CD4-positive, CD25-positive, alpha-beta regulatory T cell (primary cell): ENCODE measurements around the gene NRP1. TPM values are rescaled to one million over a fixed set of nuclear protein-coding genes. Genes with fewer than 3 reads are reported as not detected.
"Not testable (repeated sequence)": the region's sequence is repeated elsewhere in the genome, so short reads cannot be mapped to it uniquely, and the experiment has no call there.

Source experiments
- ATAC-seq, 2 donors: fragments of 150-1000 bp; cut with Tn5 transposase; one replicate each; pipeline ENCODE4 v1.10.0; 2021; ENCODE audit warnings: low read depth in 2 of 2, moderate number of reproducible peaks in 2 of 2, moderate library complexity in 1 of 2
- DNase-seq, 3 donors: peaks; one replicate each; pipeline versions ENCODE4 v3.0.0 to v3.0.0-alpha.2; 2012 to 2022; ENCODE audit warnings: mixed read lengths in 1 of 3
- H3K27ac ChIP-seq: one replicate; pipeline ENCODE4 v1.7.0; 2013; ENCODE audit warnings: mild to moderate bottlenecking, low read length; ENCODE audit not compliant: insufficient read depth, poor library complexity, severe bottlenecking
- H3K27me3 ChIP-seq: one replicate; pipeline ENCODE4 v1.7.0; 2013; ENCODE audit warnings: low read length; ENCODE audit not compliant: control insufficient read depth, insufficient read depth
- H3K36me3 ChIP-seq: one replicate; pipeline ENCODE4 v1.7.0; 2013; ENCODE audit warnings: mild to moderate bottlenecking, low read length, moderate library complexity; ENCODE audit not compliant: control insufficient read depth, insufficient read depth
- H3K4me1 ChIP-seq: 2 replicates; pipeline ENCODE4 v1.7.0; 2013; ENCODE audit warnings: mild to moderate bottlenecking, low read length; ENCODE audit not compliant: insufficient read depth, control insufficient read depth, poor library complexity, severe bottlenecking
- H3K4me3 ChIP-seq: one replicate; pipeline ENCODE4 v1.7.0; 2013; ENCODE audit warnings: low read depth, mild to moderate bottlenecking, low read length, moderate library complexity
- H3K9me3 ChIP-seq, 2 experiments: 1 replicate in 1 of 2; 2 replicates in 1 of 2; pipeline ENCODE4 v1.7.0; 2013; ENCODE audit warnings: low read length in 2 of 2, mild to moderate bottlenecking in 1 of 2, moderate library complexity in 1 of 2; ENCODE audit not compliant: control insufficient read depth in 2 of 2
- H3K27ac Mint-ChIP-seq, 3 donors: one replicate each; pipeline ENCODE4 v1.8.0; 2020 to 2022; ENCODE audit warnings: mild to moderate bottlenecking in 3 of 3, mixed read lengths in 3 of 3, moderate library complexity in 2 of 3
- H3K27me3 Mint-ChIP-seq: one replicate; pipeline ENCODE4 v1.8.0; 2022; ENCODE audit warnings: mild to moderate bottlenecking, mixed read lengths
- H3K36me3 Mint-ChIP-seq: one replicate; pipeline ENCODE4 v1.8.0; 2020; ENCODE audit warnings: mixed read lengths
- H3K4me1 Mint-ChIP-seq, 4 donors: one replicate each; pipeline ENCODE4 v1.8.0; 2020 to 2022; ENCODE audit warnings: mixed read lengths in 4 of 4, mild to moderate bottlenecking in 1 of 4
- H3K4me3 Mint-ChIP-seq, 4 donors: one replicate each; pipeline ENCODE4 v1.8.0; 2020 to 2022; ENCODE audit warnings: mild to moderate bottlenecking in 4 of 4, mixed read lengths in 4 of 4, moderate library complexity in 3 of 4
- H3K9me3 Mint-ChIP-seq, 7 donors: one replicate each; pipeline ENCODE4 v1.8.0; 2020 to 2022; ENCODE audit warnings: mixed read lengths in 7 of 7, mild to moderate bottlenecking in 3 of 7, moderate library complexity in 2 of 7
- polyA plus RNA-seq, 4 donors: library from polyadenylated mRNA; unstranded; fragments of 300-500 nt; fragmentation: Illumina TruSeq; gene quantifications; one replicate each; pipeline ENCODE4 v1.2.3, GENCODE V29; 2021
- total RNA-seq: library from RNA; stranded (reverse); gene quantifications from one replicate; pipeline ENCODE4 v1.2.3, GENCODE V29; 2022

The NRP1 gene
- total and polyA plus RNA-seq, 5 donors from 2014 or later = 0.05 TPM; not detected in 4

DNA sequence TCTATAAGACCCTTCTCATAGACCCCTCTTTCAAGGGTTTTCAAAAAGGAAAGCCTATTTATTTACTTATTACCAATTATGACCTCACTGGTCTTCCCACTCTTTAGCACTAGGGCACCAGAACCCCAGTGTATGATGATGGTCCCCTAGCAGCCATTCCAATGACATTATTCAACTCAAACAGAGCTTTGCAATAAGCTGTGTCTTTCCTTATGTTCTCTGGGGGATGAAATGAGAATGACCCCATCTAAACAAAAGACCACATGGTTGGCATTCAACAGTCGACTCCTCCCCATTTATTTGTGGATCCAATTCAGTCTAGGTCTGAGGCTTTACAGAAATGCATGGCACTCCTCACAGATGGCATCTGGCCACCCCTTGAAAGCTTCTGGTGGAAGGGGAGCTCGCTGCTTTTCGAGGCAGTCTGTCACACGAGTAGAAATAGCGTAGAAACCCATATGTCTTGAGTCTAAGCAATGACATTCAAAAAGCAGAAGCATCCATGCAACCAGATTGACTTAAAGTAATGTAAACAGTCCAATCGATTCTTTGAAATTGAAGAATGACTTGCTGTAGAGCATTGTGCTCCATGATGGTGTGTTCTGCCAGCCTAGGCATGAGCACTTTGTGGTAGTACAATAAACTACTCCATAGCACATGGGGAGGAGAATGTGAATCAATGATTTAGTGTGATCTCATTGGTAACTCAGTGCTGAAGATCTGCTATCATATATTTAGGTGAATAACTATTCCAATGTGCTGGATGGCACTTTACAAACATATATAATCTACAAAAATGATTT lies 29.8 kb downstream of the NRP1 start:
- H3K4me1 Mint-ChIP-seq = peaks cover 0 to 4% (median under 1%) of the 10 kb centered on the region in 4 donors
- Histone ChIP-seq H3K4me1 (no peaks in the 10 kb centered on the region), H3K4me3 (no peak overlapping the region), H3K36me3 (no peaks in the 10 kb centered on the region), H3K9me3 (no peaks in the 10 kb centered on the region), H3K27me3 (peaks cover 9% of the 10 kb centered on the region), H3K27ac (no peak overlapping the region)
- H3K36me3 Mint-ChIP-seq = no peaks in the 10 kb centered on the region
- peaks cover 0 to 3% (median 2%) of the 10 kb centered on the region in 7 donors for H3K9me3 Mint-ChIP-seq
- ATAC-seq = no peak
- no peak for DNase-seq
- H3K4me3 Mint-ChIP-seq = no peak overlapping the region
- no peak overlapping the region for H3K27ac Mint-ChIP-seq
- peaks cover 37% of the 10 kb centered on the region for H3K27me3 Mint-ChIP-seq

GRCh38 chr10:33303988-33304387 lies 30.5 kb downstream of the NRP1 start:
- H3K4me1 Mint-ChIP-seq = peaks cover 0 to 4% (median under 1%) of the 10 kb centered on the region in 4 donors
- DNase-seq (no peak), ATAC-seq (no peak)
- Histone ChIP-seq H3K9me3 (no peaks in the 10 kb centered on the region), H3K4me1 (no peaks in the 10 kb centered on the region), H3K36me3 (no peaks in the 10 kb centered on the region), H3K4me3 (no peak overlapping the region), H3K27ac (no peak overlapping the region), H3K27me3 (peaks cover 9% of the 10 kb centered on the region)
- H3K27ac Mint-ChIP-seq = no peak overlapping the region
- no peaks in the 10 kb centered on the region for H3K36me3 Mint-ChIP-seq
- peaks cover 31% of the 10 kb centered on the region for H3K27me3 Mint-ChIP-seq
- no peak overlapping the region for H3K4me3 Mint-ChIP-seq
- peaks cover 0 to 3% (median 2%) of the 10 kb centered on the region in 7 donors for H3K9me3 Mint-ChIP-seq

- no peaks in the 10 kb centered on the region for H3K36me3 Mint-ChIP-seq
- ATAC-seq (no peak), DNase-seq (no peak)
- H3K27ac ChIP-seq = no peak overlapping the region
- no peak overlapping the region for H3K4me3 ChIP-seq
- peaks cover 9% of the 10 kb centered on the region for H3K27me3 ChIP-seq
- no peak overlapping the region for H3K4me3 Mint-ChIP-seq
- H3K27ac Mint-ChIP-seq = no peak overlapping the region
- no peaks in the 10 kb centered on the region for H3K4me1 ChIP-seq
- H3K9me3 ChIP-seq = no peaks in the 10 kb centered on the region
- peaks cover 31% of the 10 kb centered on the region for H3K27me3 Mint-ChIP-seq
- no peaks in the 10 kb centered on the region for H3K36me3 ChIP-seq
- H3K4me1 Mint-ChIP-seq = peaks cover 0 to 4% (median under 1%) of the 10 kb centered on the region in 4 donors
- no peaks in the 10 kb centered on the region for H3K9me3 Mint-ChIP-seq
These were observed 32.1 kb downstream of the NRP1 start for GRCh38 chr10:33302208-33302829.

DNA sequence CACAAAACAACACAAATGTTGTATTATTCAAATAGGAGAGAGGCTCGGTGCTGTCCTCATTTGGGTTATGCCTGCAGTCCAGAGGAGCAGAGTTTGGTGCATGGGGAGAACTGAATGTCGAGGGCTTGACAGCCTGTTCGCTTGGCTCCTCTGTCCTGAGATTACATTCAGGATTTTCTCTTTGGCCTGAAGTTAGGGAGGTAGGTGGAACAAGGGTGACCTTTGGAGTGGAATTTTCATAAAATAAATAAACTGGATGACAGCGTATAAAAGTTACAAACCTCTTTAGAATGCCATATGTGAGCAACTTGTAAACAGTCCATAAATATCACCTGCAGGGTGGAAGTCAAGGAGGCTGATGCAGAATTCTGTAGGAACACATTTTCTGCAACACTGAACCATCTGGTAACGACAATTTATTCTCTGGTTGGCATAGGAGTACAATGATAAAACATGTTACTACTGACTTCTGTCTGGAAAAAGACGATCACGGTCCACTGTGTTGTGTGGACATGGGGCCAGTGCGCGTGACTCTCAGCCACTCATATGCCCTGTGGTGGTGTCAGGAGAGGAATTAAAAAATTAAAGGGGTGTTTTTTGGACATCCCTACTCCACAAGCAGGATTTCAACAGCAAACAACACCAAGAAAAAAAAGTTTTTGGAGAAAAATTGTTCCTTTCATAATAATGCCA lies 33.2 kb downstream of the NRP1 start:
- H3K4me3 Mint-ChIP-seq = no peak overlapping the region
- H3K27ac ChIP-seq = no peak overlapping the region
- ATAC-seq (no peak), DNase-seq (no peak)
- H3K4me1 ChIP-seq = no peaks in the 10 kb centered on the region
- H3K9me3 Mint-ChIP-seq = no peaks in the 10 kb centered on the region
- H3K9me3 ChIP-seq = no peaks in the 10 kb centered on the region
- H3K27ac Mint-ChIP-seq = no peak overlapping the region
- no peaks in the 10 kb centered on the region for H3K36me3 ChIP-seq
- H3K4me3 ChIP-seq = no peak overlapping the region
- H3K27me3 ChIP-seq = peaks cover 9% of the 10 kb centered on the region
- H3K36me3 Mint-ChIP-seq = no peaks in the 10 kb centered on the region
- peaks cover 31% of the 10 kb centered on the region for H3K27me3 Mint-ChIP-seq
- H3K4me1 Mint-ChIP-seq = peaks cover 0 to 4% (median under 1%) of the 10 kb centered on the region in 4 donors

DNA sequence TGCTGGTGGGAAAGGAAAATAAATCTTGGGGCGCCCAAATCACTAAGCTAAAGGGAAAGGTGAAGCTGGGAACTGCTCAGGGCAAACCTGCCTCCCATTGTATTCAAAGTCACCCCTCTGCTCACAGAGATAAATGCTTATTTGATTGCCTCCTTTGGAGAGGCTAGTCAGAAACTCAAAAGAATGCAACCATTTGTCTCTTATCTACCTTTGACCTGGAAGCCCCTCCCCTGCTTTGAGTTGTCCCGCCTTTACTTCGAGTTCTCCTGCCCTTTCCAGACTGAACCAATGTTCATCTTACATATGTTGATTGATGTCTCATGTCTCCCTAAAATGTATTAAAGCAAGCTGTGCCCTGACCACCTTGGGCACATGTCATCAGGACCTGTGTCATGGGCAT lies 33.9 kb downstream of the NRP1 start:
- not testable (repeated sequence) for H3K9me3 ChIP-seq, H3K36me3 ChIP-seq, H3K4me3 Mint-ChIP-seq, H3K27me3 ChIP-seq, DNase-seq, H3K4me1 Mint-ChIP-seq, ATAC-seq, H3K36me3 Mint-ChIP-seq, H3K4me3 ChIP-seq, H3K4me1 ChIP-seq, H3K27ac ChIP-seq, H3K9me3 Mint-ChIP-seq, H3K27ac Mint-ChIP-seq
- peaks cover 25% of the 10 kb centered on the region for H3K27me3 Mint-ChIP-seq

DNA sequence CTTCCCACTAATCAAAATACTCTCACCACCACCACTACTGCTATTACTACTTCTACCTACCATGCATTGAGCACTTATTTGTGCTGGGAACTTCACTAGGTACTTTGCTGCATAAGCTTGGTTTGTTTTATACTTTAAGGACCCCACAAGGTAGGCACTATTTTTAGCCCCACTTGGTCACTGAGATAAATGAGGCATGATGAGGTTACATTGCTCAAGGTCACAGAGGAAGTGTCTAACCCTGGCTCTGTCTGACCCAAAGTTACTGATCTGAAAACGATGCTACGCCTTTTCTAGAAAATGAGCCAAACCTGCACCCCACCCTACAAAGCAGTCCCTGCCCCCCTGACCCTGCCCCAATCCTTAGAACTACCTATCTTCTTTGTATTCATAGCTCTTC lies 35.6 kb downstream of the NRP1 start:
- Mint-ChIP-seq H3K4me3 (no peak overlapping the region), H3K27ac (no peak overlapping the region), H3K27me3 (peaks cover 21% of the 10 kb centered on the region)

GRCh38 chr10:33298110-33298509 lies 36.4 kb downstream of the NRP1 start:
- peaks cover 4% of the 10 kb centered on the region for H3K27me3 ChIP-seq
- no peaks in the 10 kb centered on the region for H3K9me3 Mint-ChIP-seq
- H3K27me3 Mint-ChIP-seq = peaks cover 15% of the 10 kb centered on the region
- H3K4me1 Mint-ChIP-seq = peaks cover 0 to 4% (median under 1%) of the 10 kb centered on the region in 4 donors
- H3K36me3 ChIP-seq = no peaks in the 10 kb centered on the region
- DNase-seq = no peak
- no peak overlapping the region for H3K27ac Mint-ChIP-seq
- H3K4me1 ChIP-seq = no peaks in the 10 kb centered on the region
- no peak overlapping the region for H3K4me3 Mint-ChIP-seq
- H3K9me3 ChIP-seq = no peaks in the 10 kb centered on the region
- H3K27ac ChIP-seq = no peak overlapping the region
- no peak for ATAC-seq
- H3K4me3 ChIP-seq = no peak overlapping the region
- H3K36me3 Mint-ChIP-seq = no peaks in the 10 kb centered on the region

More for the DNA sequence above, 35.6 kb downstream of the NRP1 start:
- Mint-ChIP-seq H3K4me1 (peaks cover 0 to 4% (median under 1%) of the 10 kb centered on the region in 4 donors), H3K36me3 (no peaks in the 10 kb centered on the region), H3K9me3 (no peaks in the 10 kb centered on the region)
- no peaks in the 10 kb centered on the region for H3K4me1 ChIP-seq
- no peak for DNase-seq
- H3K9me3 ChIP-seq = no peaks in the 10 kb centered on the region
- H3K27ac ChIP-seq = no peak overlapping the region
- ATAC-seq = no peak
- H3K27me3 ChIP-seq = peaks cover 4% of the 10 kb centered on the region
- H3K36me3 ChIP-seq = no peaks in the 10 kb centered on the region
- H3K4me3 ChIP-seq = no peak overlapping the region
